MM.1S (cell line): ENCODE data around the gene NPFFR1.

Source experiments
- DNase-seq: peaks from one replicate; pipeline ENCODE4 v3.0.0-alpha.2; 2015
- H2AFZ ChIP-seq: fragments of 300-600 bp; sonication (generic); 2 replicates; pipeline ENCODE4 v1.6.0; 2016; ENCODE audit warnings: antibody characterized with exemption, low read length
- H3F3A ChIP-seq: fragments of 300-600 bp; sonication (generic); 2 replicates; pipeline ENCODE4 v1.6.1; 2016; ENCODE audit warnings: mild to moderate bottlenecking, antibody characterized with exemption, low read length, moderate library complexity, mixed read lengths; ENCODE audit not compliant: insufficient read depth
- H3K27ac ChIP-seq: fragments of 300-600 bp; sonication (generic); 2 replicates; pipeline ENCODE4 v1.5.1; 2016; ENCODE audit warnings: mild to moderate bottlenecking, low read length
- H3K27me3 ChIP-seq: fragments of 300-600 bp; sonication (generic); replicated peaks from 2 replicates; pipeline ENCODE4 v1.6.0; 2016; ENCODE audit warnings: low read length; ENCODE audit not compliant: insufficient read depth
- H3K36me3 ChIP-seq: fragments of 300-600 bp; sonication (generic); replicated peaks from 2 replicates; pipeline ENCODE4 v1.6.1; 2016; ENCODE audit warnings: mild to moderate bottlenecking, low read length, mixed read lengths; ENCODE audit not compliant: insufficient read depth
- H3K4me1 ChIP-seq: fragments of 300-600 bp; sonication (generic); 2 replicates; pipeline ENCODE4 v1.6.1; 2016; ENCODE audit warnings: low read length, mixed read lengths
- H3K4me2 ChIP-seq: fragments of 300-600 bp; sonication (generic); 2 replicates; pipeline ENCODE4 v1.6.0; 2016; ENCODE audit warnings: low read depth, low read length
- H3K4me3 ChIP-seq: fragments of 300-600 bp; sonication (generic); 2 replicates; pipeline ENCODE4 v1.5.1; 2016; ENCODE audit warnings: low read length, mixed read lengths
- H3K79me2 ChIP-seq: fragments of 300-600 bp; sonication (generic); 2 replicates; pipeline ENCODE4 v1.6.1; 2016; ENCODE audit warnings: mixed run types, low read length, mixed read lengths
- H3K9ac ChIP-seq: fragments of 300-600 bp; sonication (generic); 2 replicates; pipeline ENCODE4 v1.6.1; 2016; ENCODE audit warnings: low read length, mixed read lengths
- H3K9me2 ChIP-seq: fragments of 300-600 bp; sonication (generic); replicated peaks from 2 replicates; pipeline ENCODE4 v1.6.1; 2016; ENCODE audit warnings: mild to moderate bottlenecking, low read length, mixed read lengths; ENCODE audit not compliant: insufficient read depth
- H3K9me3 ChIP-seq: fragments of 300-600 bp; sonication (generic); replicated peaks from 2 replicates; pipeline ENCODE4 v1.6.1; 2016; ENCODE audit warnings: mild to moderate bottlenecking, low read length, mixed read lengths; ENCODE audit not compliant: insufficient read depth
- H4K20me1 ChIP-seq: fragments of 300-600 bp; sonication (generic); 2 replicates; pipeline ENCODE4 v1.6.1; 2016; ENCODE audit warnings: mild to moderate bottlenecking, low read length, moderate library complexity, mixed read lengths; ENCODE audit not compliant: insufficient read depth
- CTCF ChIP-seq: fragments of 300-600 bp; sonication (generic); IDR thresholded peaks from 2 replicates; pipeline ENCODE4 v1.5.1; 2016; ENCODE audit warnings: antibody characterized with exemption, low read length, mixed read lengths
- EZH2 ChIP-seq: fragments of 300-600 bp; sonication (generic); optimal IDR thresholded peaks from 2 replicates; pipeline ENCODE3; 2017; ENCODE audit warnings: low read depth, mild to moderate bottlenecking, antibody characterized with exemption, low read length, mixed read lengths
- EZH2phosphoT487 ChIP-seq: fragments of 300-600 bp; sonication (generic); IDR thresholded peaks from 2 replicates; pipeline ENCODE4 v1.6.1; 2018; ENCODE audit warnings: antibody characterized with exemption, low read length

NPFFR1 gene

GRCh38 chr10:70266701-70267100 lies 17.1 kb downstream of the NPFFR1 start:
- no peak for TF ChIP-seq CTCF

GRCh38 chr10:70266056-70266455 lies 17.7 kb downstream of the NPFFR1 start:
- Histone ChIP-seq H3K9ac (no peak overlapping the region), H3K4me2 (no peak overlapping the region)

More at GRCh38 chr10:70266701-70267100, 17.1 kb downstream of the NPFFR1 start:
- Histone ChIP-seq H3K9me3 (no peaks in the 10 kb centered on the region), H3K9ac (no peak overlapping the region), H4K20me1 (no peaks in the 10 kb centered on the region), H3K79me2 (no peaks in the 10 kb centered on the region), H3K27ac (no peak overlapping the region), H3K4me3 (no peak overlapping the region), H2AFZ (peak overlapping the region; percentile 8; the same call in 1 of the 2 replicates), H3K9me2 (no peaks in the 10 kb centered on the region), H3K4me2 (no peak overlapping the region), H3K27me3 (no peaks in the 10 kb centered on the region), H3K4me1 (peaks cover 37% of the 10 kb centered on the region), H3F3A (peaks cover 20% of the 10 kb centered on the region), H3K36me3 (no peaks in the 10 kb centered on the region)
- DNase-seq = no peak

GRCh38 chr10:70265032-70265689 lies 18.6 kb downstream of the NPFFR1 start:
- Histone ChIP-seq H2AFZ (peak overlapping the region; percentile 37; the same call in 1 of the 2 replicates), H4K20me1 (no peaks in the 10 kb centered on the region), H3K9me2 (no peaks in the 10 kb centered on the region), H3K9me3 (no peaks in the 10 kb centered on the region), H3K4me2 (no peak overlapping the region), H3K27ac (no peak overlapping the region), H3K4me3 (no peak overlapping the region), H3K4me1 (peaks cover 26% of the 10 kb centered on the region), H3K79me2 (no peaks in the 10 kb centered on the region), H3K36me3 (no peaks in the 10 kb centered on the region), H3F3A (peaks cover 5% of the 10 kb centered on the region; the same call in 1 of the 2 replicates), H3K9ac (no peak overlapping the region), H3K27me3 (no peaks in the 10 kb centered on the region)
- TF ChIP-seq EZH2 (no peak), EZH2phosphoT487 (no peak), CTCF (peak; percentile 66)
- peak; percentile 80 for DNase-seq

More at GRCh38 chr10:70266056-70266455, 17.7 kb downstream of the NPFFR1 start:
- H3K36me3 ChIP-seq = no peaks in the 10 kb centered on the region
- no peaks in the 10 kb centered on the region for H3K9me2 ChIP-seq
- H4K20me1 ChIP-seq = no peaks in the 10 kb centered on the region
- no peaks in the 10 kb centered on the region for H3K9me3 ChIP-seq
- peaks cover 35% of the 10 kb centered on the region for H3K4me1 ChIP-seq
- no peak overlapping the region for H3K27ac ChIP-seq
- H3K27me3 ChIP-seq = no peaks in the 10 kb centered on the region
- H3K4me3 ChIP-seq = no peak overlapping the region
- DNase-seq = no peak
- no peak overlapping the region for H2AFZ ChIP-seq
- H3F3A ChIP-seq = peaks cover 13% of the 10 kb centered on the region
- H3K79me2 ChIP-seq = no peaks in the 10 kb centered on the region
- no peak for TF ChIP-seq CTCF
- no peak for TF ChIP-seq EZH2
- no peak for TF ChIP-seq EZH2phosphoT487
